K562 (cell line): ENCODE data around the gene ROM1. TPM values are rescaled to one million over a fixed set of nuclear protein-coding genes. Genes with fewer than 3 reads are reported as not detected.
A peak's percentile ranks its signal among the peaks of the same experiment; 100 is the strongest.

Source experiments
- ARID2 ChIP-seq: fragments of 450-650 bp; IDR thresholded peaks from 2 replicates; pipeline ENCODE4 v1.6.1; 2017; ENCODE audit warnings: antibody characterized with exemption, mild to moderate bottlenecking
- DACH1 ChIP-seq: fragments of 450-650 bp; IDR thresholded peaks from 2 replicates; pipeline ENCODE4 v1.6.1; 2018; ENCODE audit not compliant: partially characterized antibody
- GABPB1 ChIP-seq: sonication (generic); formaldehyde crosslinking; IDR thresholded peaks from 2 replicates; pipeline ENCODE4 v1.8.0; 2022; ENCODE audit warnings: mild to moderate bottlenecking, missing genetic modification reagents
- GATAD2A ChIP-seq: fragments of 450-650 bp; IDR thresholded peaks from 2 replicates; pipeline ENCODE4 v1.6.1; 2017
- HNRNPL ChIP-seq: fragments of 200-400 bp; formaldehyde crosslinking; IDR thresholded peaks from 2 replicates; pipeline ENCODE4 v1.6.1; 2017; ENCODE audit warnings: low read depth, mild to moderate bottlenecking, low read length
- PHTF2 ChIP-seq: fragments of 250-450 bp; sonication (Bioruptor Pico); IDR thresholded peaks from 2 replicates; pipeline ENCODE4 v1.5.0; 2021; ENCODE audit warnings: mild to moderate bottlenecking
- RBM14 ChIP-seq: fragments of 200-400 bp; formaldehyde crosslinking; IDR thresholded peaks from 2 replicates; pipeline ENCODE4 v1.6.1; 2018; ENCODE audit warnings: low read depth, mild to moderate bottlenecking, low read length, moderate library complexity, borderline replicate concordance; ENCODE audit not compliant: insufficient read depth
- RFX7 ChIP-seq: fragments of 250-450 bp; sonication (Bioruptor Pico); IDR thresholded peaks from 2 replicates; pipeline ENCODE4 v1.5.1; 2021; ENCODE audit warnings: mild to moderate bottlenecking
- TAF1 ChIP-seq: IDR thresholded peaks from 2 replicates; pipeline ENCODE4 v1.6.1; 2011; ENCODE audit warnings: mild to moderate bottlenecking, low read length, moderate library complexity; ENCODE audit not compliant: insufficient read depth, control insufficient read depth, severe bottlenecking; ENCODE audit errors: extremely low read depth
- TRIM24 ChIP-seq, 2 experiments: fragments of 450-650 bp; IDR thresholded peaks; 2 replicates each; pipeline ENCODE4 v1.6.1; 2016
- ZBTB12 ChIP-seq: fragments of 250-450 bp; sonication (Bioruptor Pico); IDR thresholded peaks from 2 replicates; pipeline ENCODE4 v1.4.0; 2020
- ZBTB2 ChIP-seq: fragments of 450-650 bp; IDR thresholded peaks from 2 replicates; pipeline ENCODE4 v1.6.1; 2016; ENCODE audit warnings: antibody characterized with exemption
- ZNF197 ChIP-seq: fragments of 200-800 bp; sonication (Bioruptor generic); IDR thresholded peaks from 2 replicates; pipeline ENCODE4 v1.6.1; 2016; ENCODE audit warnings: low read depth, missing genetic modification characterization, missing compliant biosample characterization
- ZNF239 ChIP-seq: fragments of 250-450 bp; sonication (Bioruptor Pico); IDR thresholded peaks from 2 replicates; pipeline ENCODE4 v1.4.0; 2020; ENCODE audit warnings: mild to moderate bottlenecking
- ZNF592 ChIP-seq: fragments of 450-650 bp; IDR thresholded peaks from 2 replicates; pipeline ENCODE4 v1.6.1; 2017; ENCODE audit warnings: antibody characterized with exemption, mild to moderate bottlenecking
- ZNF778 ChIP-seq: fragments of 450-650 bp; formaldehyde crosslinking; IDR thresholded peaks from 2 replicates; pipeline ENCODE4 v1.4.0; 2020; ENCODE audit warnings: mild to moderate bottlenecking, moderate library complexity
- polyA plus RNA-seq, 8 experiments: library from polyadenylated mRNA; depleted of rRNA in 4 of 8; stranded (reverse) in 5 of 8; unstranded in 3 of 8; fragments of >200 nt; fragmentation: Nextera tagmentation in 2 of 8; fragmentation: Illumina TruSeq in 1 of 8; extraction: Ambion mirVana in 2 of 8; extraction: Trizol in 1 of 8; gene quantifications; 2 replicates each; pipeline versions ENCODE4 v1.2.1 to v1.2.3, GENCODE V29; 2011 to 2014; ENCODE audit warnings: inconsistent platforms in 1 of 8, missing spikeins in 1 of 8
- total RNA-seq, 7 experiments: library from RNA; depleted of rRNA in 6 of 7; stranded (reverse); fragments of >200 nt in 6 of 7; fragmentation: Illumina TruSeq in 2 of 7; extraction: Trizol in 2 of 7; gene quantifications; 2 replicates each; pipeline versions ENCODE4 v1.2.1 to v1.2.3, GENCODE V29; 2011 to 2021; ENCODE audit warnings: low replicate concordance in 1 of 7
- TF ChIP-seq, protein P1 (sequence below): fragments of 250-450 bp; sonication (Bioruptor Pico); IDR thresholded peaks from 2 replicates; pipeline ENCODE4 v1.5.1; 2021; ENCODE audit warnings: mild to moderate bottlenecking
- TF ChIP-seq, protein P2 (sequence below): sonication (generic); formaldehyde crosslinking; IDR thresholded peaks from 2 replicates; pipeline ENCODE4 v1.8.1; 2022; ENCODE audit warnings: missing genetic modification reagents

ROM1 gene
- total and polyA plus RNA-seq, 9 of the 15 experiments (the other 6 are each of a cell fraction or from before 2014, with no cell fraction given) = 0.75 to 4.0 (median 2.6) TPM

- peak; percentile 91 for TF ChIP-seq ZBTB12 (CRISPR knock-in tag)
- TF ChIP-seq, protein P1, sequence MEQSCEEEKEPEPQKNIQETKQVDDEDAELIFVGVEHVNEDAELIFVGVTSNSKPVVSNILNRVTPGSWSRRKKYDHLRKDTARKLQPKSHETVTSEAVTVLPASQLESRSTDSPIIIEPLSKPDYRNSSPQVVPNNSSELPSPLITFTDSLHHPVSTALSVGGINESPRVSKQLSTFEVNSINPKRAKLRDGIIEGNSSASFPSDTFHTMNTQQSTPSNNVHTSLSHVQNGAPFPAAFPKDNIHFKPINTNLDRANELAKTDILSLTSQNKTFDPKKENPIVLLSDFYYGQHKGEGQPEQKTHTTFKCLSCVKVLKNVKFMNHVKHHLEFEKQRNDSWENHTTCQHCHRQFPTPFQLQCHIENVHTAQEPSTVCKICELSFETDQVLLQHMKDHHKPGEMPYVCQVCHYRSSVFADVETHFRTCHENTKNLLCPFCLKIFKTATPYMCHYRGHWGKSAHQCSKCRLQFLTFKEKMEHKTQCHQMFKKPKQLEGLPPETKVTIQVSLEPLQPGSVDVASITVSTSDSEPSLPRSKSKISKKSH (CRISPR knock-in tag) = no peak
- 0 out of 2 replicates have a peak, but pooled peaks have one; percentile 47 for TF ChIP-seq RBM14
- peak; percentile 90 for TF ChIP-seq ZNF592
- TF ChIP-seq GATAD2A = no peak
- TF ChIP-seq PHTF2 (CRISPR knock-in tag) = no peak
- no peak for TF ChIP-seq ZNF778 (CRISPR knock-in tag)
- no peak for TF ChIP-seq ARID2
- TF ChIP-seq GABPB1 (CRISPR knock-in tag) = peak; percentile 98
- peak in 1 of 2 experiments; percentile 75; a peak in 2 of 4 replicates for TF ChIP-seq TRIM24 (IDR thresholded peaks at IDR 0.05)
- peak; percentile 55; the same call in 1 of the 2 replicates for TF ChIP-seq ZNF197 (CRISPR knock-in tag)
- TF ChIP-seq, protein P2, sequence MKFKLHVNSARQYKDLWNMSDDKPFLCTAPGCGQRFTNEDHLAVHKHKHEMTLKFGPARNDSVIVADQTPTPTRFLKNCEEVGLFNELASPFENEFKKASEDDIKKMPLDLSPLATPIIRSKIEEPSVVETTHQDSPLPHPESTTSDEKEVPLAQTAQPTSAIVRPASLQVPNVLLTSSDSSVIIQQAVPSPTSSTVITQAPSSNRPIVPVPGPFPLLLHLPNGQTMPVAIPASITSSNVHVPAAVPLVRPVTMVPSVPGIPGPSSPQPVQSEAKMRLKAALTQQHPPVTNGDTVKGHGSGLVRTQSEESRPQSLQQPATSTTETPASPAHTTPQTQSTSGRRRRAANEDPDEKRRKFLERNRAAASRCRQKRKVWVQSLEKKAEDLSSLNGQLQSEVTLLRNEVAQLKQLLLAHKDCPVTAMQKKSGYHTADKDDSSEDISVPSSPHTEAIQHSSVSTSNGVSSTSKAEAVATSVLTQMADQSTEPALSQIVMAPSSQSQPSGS = peak; percentile 68; the same call in 1 of the 2 replicates
- 0 out of 2 replicates have a peak, but pooled peaks have one; percentile 64 for TF ChIP-seq ZBTB2
- peak; percentile 62 for TF ChIP-seq TAF1
- TF ChIP-seq DACH1 = peak; percentile 96
- no peak for TF ChIP-seq RFX7 (CRISPR knock-in tag)
- peak; percentile 96 for TF ChIP-seq HNRNPL
- no peak for TF ChIP-seq ZNF239 (CRISPR knock-in tag)
Observed at GRCh38 chr11:62621567-62622470, 8.8 kb downstream of the ROM1 start, which contains the start of gene B3GAT3 (continued).
